HepG2 (cell line): Measurements from ENCODE around the gene VWA7. TPM values are rescaled to one million over a fixed set of nuclear protein-coding genes. Genes with fewer than 3 reads are reported as not detected.

ENCODE experiments used
- AKAP8 ChIP-seq: sonication (generic); formaldehyde crosslinking; IDR thresholded peaks from 2 replicates; pipeline ENCODE4 v1.5.1; 2020; ENCODE audit warnings: mild to moderate bottlenecking, missing genetic modification reagents
- BHLHE40 ChIP-seq: IDR thresholded peaks from 2 replicates; pipeline ENCODE4 v1.6.1; 2011; ENCODE audit warnings: low read length, improper control_type of control experiment
- EEA1 ChIP-seq: sonication (generic); formaldehyde crosslinking; IDR thresholded peaks from 2 replicates; pipeline ENCODE4 v1.5.1; 2020; ENCODE audit warnings: mild to moderate bottlenecking, missing genetic modification reagents, borderline replicate concordance
- ELF3 ChIP-seq: IDR thresholded peaks from 2 replicates; pipeline ENCODE4 v1.6.1; 2016; ENCODE audit warnings: missing genetic modification reagents, missing compliant biosample characterization
- FOSL1 ChIP-seq: sonication (generic); formaldehyde crosslinking; IDR thresholded peaks from 2 replicates; pipeline ENCODE4 v1.9.0; 2021; ENCODE audit warnings: missing genetic modification reagents, borderline replicate concordance
- FOXO1 ChIP-seq: sonication (generic); formaldehyde crosslinking; IDR thresholded peaks from 2 replicates; pipeline ENCODE4 v1.4.0; 2020; ENCODE audit warnings: missing genetic modification reagents
- HNF4G ChIP-seq, 2 experiments: sonication (generic) in 1 of 2; formaldehyde crosslinking in 1 of 2; IDR thresholded peaks; 2 replicates each; pipeline versions ENCODE4 v1.4.0 to v1.6.1; 2011 to 2020; ENCODE audit warnings: borderline replicate concordance in 2 of 2, low read depth in 2 of 2, mild to moderate bottlenecking in 2 of 2, low read length in 1 of 2, missing genetic modification reagents in 1 of 2, moderate library complexity in 1 of 2
- KAT8 ChIP-seq: IDR thresholded peaks from 2 replicates; pipeline ENCODE4 v1.6.1; 2016; ENCODE audit warnings: missing genetic modification reagents, missing compliant biosample characterization
- MAFG ChIP-seq: sonication (generic); formaldehyde crosslinking; IDR thresholded peaks from 2 replicates; pipeline ENCODE4 v1.5.1; 2020; ENCODE audit warnings: mild to moderate bottlenecking, missing genetic modification reagents
- POLR2G ChIP-seq: fragments of 200-400 bp; formaldehyde crosslinking; IDR thresholded peaks from 2 replicates; pipeline ENCODE4 v1.6.1; 2018; ENCODE audit warnings: mild to moderate bottlenecking, low read depth, low read length, moderate library complexity
- REL ChIP-seq: sonication (generic); formaldehyde crosslinking; conservative IDR thresholded peaks from 2 replicates; pipeline ENCODE4 v1.8.0; 2022; ENCODE audit warnings: mild to moderate bottlenecking, missing genetic modification reagents, moderate library complexity
- RNF2 ChIP-seq: fragments of 450-650 bp; conservative IDR thresholded peaks from 2 replicates; pipeline ENCODE4 v1.6.1; 2016; ENCODE audit warnings: low read depth
- SOX5 ChIP-seq: IDR thresholded peaks from 2 replicates; pipeline ENCODE4 v1.6.1; 2016; ENCODE audit warnings: borderline replicate concordance
- TOE1 ChIP-seq: sonication (generic); formaldehyde crosslinking; IDR thresholded peaks from 2 replicates; pipeline ENCODE4 v1.4.0; 2020; ENCODE audit warnings: mild to moderate bottlenecking, missing genetic modification reagents
- XRCC5 ChIP-seq: fragments of 200-400 bp; formaldehyde crosslinking; optimal IDR thresholded peaks from 2 replicates; pipeline ENCODE3; 2017; ENCODE audit warnings: mild to moderate bottlenecking, low read length
- ZMAT3 ChIP-seq: sonication (generic); formaldehyde crosslinking; conservative IDR thresholded peaks from 2 replicates; pipeline ENCODE4 v1.7.0; 2021; ENCODE audit warnings: missing genetic modification reagents
- ZNF143 ChIP-seq: sonication (generic); formaldehyde crosslinking; IDR thresholded peaks from 2 replicates; pipeline ENCODE4 v1.4.0; 2020; ENCODE audit warnings: missing genetic modification reagents
- ZNF30 ChIP-seq: sonication (generic); formaldehyde crosslinking; IDR thresholded peaks from 2 replicates; pipeline ENCODE4 v1.5.0; 2020; ENCODE audit warnings: mild to moderate bottlenecking, missing genetic modification reagents
- ZNF367 ChIP-seq: sonication (generic); formaldehyde crosslinking; IDR thresholded peaks from 2 replicates; pipeline ENCODE4 v1.4.0; 2020; ENCODE audit warnings: missing genetic modification reagents, borderline replicate concordance
- ZNF441 ChIP-seq: sonication (generic); formaldehyde crosslinking; IDR thresholded peaks from 2 replicates; pipeline ENCODE4 v1.7.0; 2021; ENCODE audit warnings: missing genetic modification reagents, borderline replicate concordance
- ZNF556 ChIP-seq: sonication (generic); formaldehyde crosslinking; IDR thresholded peaks from 2 replicates; pipeline ENCODE4 v1.4.0; 2020; ENCODE audit warnings: mild to moderate bottlenecking, missing genetic modification reagents, borderline replicate concordance
- ZNF564 ChIP-seq: sonication (generic); formaldehyde crosslinking; IDR thresholded peaks from 2 replicates; pipeline ENCODE4 v1.8.1; 2023; ENCODE audit warnings: mild to moderate bottlenecking, missing genetic modification reagents
- polyA plus RNA-seq, 8 experiments: library from polyadenylated mRNA; depleted of rRNA in 3 of 8; stranded (reverse) in 7 of 8; unstranded in 1 of 8; fragments of >200 nt; fragmentation: Illumina TruSeq in 4 of 8; extraction: Trizol in 4 of 8; gene quantifications; 2 replicates each; pipeline versions ENCODE4 v1.2.1 to v1.2.3, GENCODE V29; 2011 to 2016; ENCODE audit warnings: low read depth in 4 of 8, missing spikeins in 1 of 8, mixed read lengths in 1 of 8; ENCODE audit not compliant: insufficient read depth in 1 of 8
- total RNA-seq, 5 experiments: library from RNA; depleted of rRNA; stranded (reverse); fragments of >200 nt; fragmentation: Illumina TruSeq; extraction: Trizol; gene quantifications; 2 replicates each; pipeline ENCODE4 v1.2.3, GENCODE V29; 2016; ENCODE audit warnings: low read depth in 1 of 5
- TF ChIP-seq, protein P1 (sequence below): sonication (generic); formaldehyde crosslinking; IDR thresholded peaks from 2 replicates; pipeline ENCODE4 v1.4.0; 2020; ENCODE audit warnings: missing genetic modification reagents, borderline replicate concordance
- TF ChIP-seq, protein P2 (sequence below): IDR thresholded peaks from 2 replicates; pipeline ENCODE4 v1.6.1; 2016; ENCODE audit warnings: low read depth, borderline replicate concordance
- TF ChIP-seq, protein P3 (sequence below): IDR thresholded peaks from 2 replicates; pipeline ENCODE4 v1.6.1; 2016; ENCODE audit warnings: mild to moderate bottlenecking
- TF ChIP-seq, protein P4 (sequence below): sonication (generic); formaldehyde crosslinking; IDR thresholded peaks from 2 replicates; pipeline ENCODE4 v1.8.0; 2022; ENCODE audit warnings: mild to moderate bottlenecking, missing genetic modification reagents, moderate library complexity

Gene VWA7
- total and polyA plus RNA-seq, 2 of the 13 experiments (the other 11 are each of a cell fraction or from before 2014, with no cell fraction given): 0.86 to 3.3 TPM

DNA sequence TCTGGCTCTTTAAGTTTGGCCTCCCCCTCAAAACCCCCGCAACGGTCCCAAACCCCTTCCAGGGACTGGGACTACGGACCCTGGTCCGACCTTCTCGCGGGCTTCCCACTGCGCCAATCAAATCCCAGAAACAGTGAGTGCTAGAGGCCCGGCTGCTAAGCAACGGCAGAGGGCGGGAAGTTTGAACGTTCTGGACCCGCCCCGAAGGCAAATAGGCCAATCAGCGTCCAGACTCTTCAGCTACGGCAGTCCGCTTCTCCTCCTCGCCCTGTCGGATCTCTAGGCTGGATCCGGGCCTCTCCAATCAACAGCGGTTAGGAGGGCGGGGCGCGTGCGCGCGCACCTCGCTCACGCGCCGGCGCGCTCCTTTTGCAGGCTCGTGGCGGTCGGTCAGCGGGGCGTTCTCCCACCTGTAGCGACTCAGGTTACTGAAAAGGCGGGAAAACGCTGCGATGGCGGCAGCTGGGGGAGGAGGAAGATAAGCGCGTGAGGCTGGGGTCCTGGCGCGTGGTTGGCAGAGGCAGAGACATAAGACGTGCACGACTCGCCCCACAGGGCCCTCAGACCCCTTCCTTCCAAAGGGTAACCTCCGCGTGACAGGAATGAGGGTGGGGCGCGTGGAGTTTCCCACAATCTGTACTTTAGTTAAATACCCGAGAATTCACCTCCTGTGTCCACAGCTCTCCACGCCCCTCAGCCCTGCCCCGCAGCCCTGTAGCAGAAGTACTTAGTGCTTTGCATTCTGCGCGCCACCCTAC lies 37.3 kb downstream of the VWA7 start, which contains the start of gene MSH5 (continued):
- TF ChIP-seq XRCC5 (peak; percentile 48), ZMAT3 (CRISPR knock-in tag) (peak; percentile 95), KAT8 (CRISPR knock-in tag) (peak; percentile 74; the same call in 1 of the 2 replicates), ELF3 (CRISPR knock-in tag) (peak; percentile 47), FOSL1 (CRISPR knock-in tag) (no peak), BHLHE40 (peak; percentile 86), EEA1 (CRISPR knock-in tag) (peak; percentile 93; the same call in 1 of the 2 replicates), SOX5 (CRISPR knock-in tag) (peak; percentile 32), ZNF367 (CRISPR knock-in tag) (0 out of 2 replicates have a peak, but pooled peaks have one; percentile 33), ZNF30 (CRISPR knock-in tag) (peak; percentile 99), RNF2 (peak; percentile 98), ZNF143 (CRISPR knock-in tag) (no peak; the same call in none of the 2 replicates), MAFG (CRISPR knock-in tag) (no peak), FOXO1 (CRISPR knock-in tag) (no peak; the same call in 1 of the 2 replicates), TOE1 (CRISPR knock-in tag) (no peak; the same call in 1 of the 2 replicates), ZNF564 (CRISPR knock-in tag) (peak; percentile 96), ZNF556 (CRISPR knock-in tag) (peak; percentile 90), POLR2G (peak; percentile 78), HNF4G (IDR thresholded peaks at IDR 0.05; ENCODE audit: borderline replicate concordance, low read depth, low read length) (peak; percentile 96), HNF4G (CRISPR knock-in tag; IDR thresholded peaks at IDR 0.05; ENCODE audit: borderline replicate concordance, low read depth) (no peak; the same call in 1 of the 2 replicates), AKAP8 (peak; percentile 76; the same call in 1 of the 2 replicates), REL (CRISPR knock-in tag) (peak; percentile 100), ZNF441 (peak; percentile 94)
- TF ChIP-seq, protein P1, sequence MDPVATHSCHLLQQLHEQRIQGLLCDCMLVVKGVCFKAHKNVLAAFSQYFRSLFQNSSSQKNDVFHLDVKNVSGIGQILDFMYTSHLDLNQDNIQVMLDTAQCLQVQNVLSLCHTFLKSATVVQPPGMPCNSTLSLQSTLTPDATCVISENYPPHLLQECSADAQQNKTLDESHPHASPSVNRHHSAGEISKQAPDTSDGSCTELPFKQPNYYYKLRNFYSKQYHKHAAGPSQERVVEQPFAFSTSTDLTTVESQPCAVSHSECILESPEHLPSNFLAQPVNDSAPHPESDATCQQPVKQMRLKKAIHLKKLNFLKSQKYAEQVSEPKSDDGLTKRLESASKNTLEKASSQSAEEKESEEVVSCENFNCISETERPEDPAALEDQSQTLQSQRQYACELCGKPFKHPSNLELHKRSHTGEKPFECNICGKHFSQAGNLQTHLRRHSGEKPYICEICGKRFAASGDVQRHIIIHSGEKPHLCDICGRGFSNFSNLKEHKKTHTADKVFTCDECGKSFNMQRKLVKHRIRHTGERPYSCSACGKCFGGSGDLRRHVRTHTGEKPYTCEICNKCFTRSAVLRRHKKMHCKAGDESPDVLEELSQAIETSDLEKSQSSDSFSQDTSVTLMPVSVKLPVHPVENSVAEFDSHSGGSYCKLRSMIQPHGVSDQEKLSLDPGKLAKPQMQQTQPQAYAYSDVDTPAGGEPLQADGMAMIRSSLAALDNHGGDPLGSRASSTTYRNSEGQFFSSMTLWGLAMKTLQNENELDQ (CRISPR knock-in tag): peak; percentile 88; the same call in 1 of the 2 replicates
- TF ChIP-seq, protein P2, sequence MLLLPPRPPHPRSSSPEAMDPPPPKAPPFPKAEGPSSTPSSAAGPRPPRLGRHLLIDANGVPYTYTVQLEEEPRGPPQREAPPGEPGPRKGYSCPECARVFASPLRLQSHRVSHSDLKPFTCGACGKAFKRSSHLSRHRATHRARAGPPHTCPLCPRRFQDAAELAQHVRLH: peak; percentile 70; the same call in 1 of the 2 replicates
- TF ChIP-seq, protein P3, sequence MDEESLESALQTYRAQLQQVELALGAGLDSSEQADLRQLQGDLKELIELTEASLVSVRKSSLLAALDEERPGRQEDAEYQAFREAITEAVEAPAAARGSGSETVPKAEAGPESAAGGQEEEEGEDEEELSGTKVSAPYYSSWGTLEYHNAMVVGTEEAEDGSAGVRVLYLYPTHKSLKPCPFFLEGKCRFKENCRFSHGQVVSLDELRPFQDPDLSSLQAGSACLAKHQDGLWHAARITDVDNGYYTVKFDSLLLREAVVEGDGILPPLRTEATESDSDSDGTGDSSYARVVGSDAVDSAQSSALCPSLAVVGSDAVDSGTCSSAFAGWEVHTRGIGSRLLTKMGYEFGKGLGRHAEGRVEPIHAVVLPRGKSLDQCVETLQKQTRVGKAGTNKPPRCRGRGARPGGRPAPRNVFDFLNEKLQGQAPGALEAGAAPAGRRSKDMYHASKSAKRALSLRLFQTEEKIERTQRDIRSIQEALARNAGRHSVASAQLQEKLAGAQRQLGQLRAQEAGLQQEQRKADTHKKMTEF (CRISPR knock-in tag): peak; percentile 79
- TF ChIP-seq, protein P4, sequence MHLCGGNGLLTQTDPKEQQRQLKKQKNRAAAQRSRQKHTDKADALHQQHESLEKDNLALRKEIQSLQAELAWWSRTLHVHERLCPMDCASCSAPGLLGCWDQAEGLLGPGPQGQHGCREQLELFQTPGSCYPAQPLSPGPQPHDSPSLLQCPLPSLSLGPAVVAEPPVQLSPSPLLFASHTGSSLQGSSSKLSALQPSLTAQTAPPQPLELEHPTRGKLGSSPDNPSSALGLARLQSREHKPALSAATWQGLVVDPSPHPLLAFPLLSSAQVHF (CRISPR knock-in tag): peak; percentile 100
